Esophagus muscularis mucosa (tissue), 4 donors: ENCODE data around the gene MBNL1. TPM values are rescaled to one million over a fixed set of nuclear protein-coding genes. Genes with fewer than 3 reads are reported as not detected.
A peak's percentile ranks its signal among the peaks of the same experiment; 100 is the strongest.

Source experiments
- DNase-seq: peaks from one replicate; pipeline ENCODE4 v3.0.0-alpha.2; 2017; ENCODE audit errors: extremely low spot score
- H3K27ac ChIP-seq, 4 donors: fragments of 200-600 bp; sonication (generic); replicated peaks in 1 of 4; 1 replicate in 3 of 4; 2 replicates in 1 of 4; pipeline ENCODE4 v1.5.1; 2016 to 2019; ENCODE audit warnings: mild to moderate bottlenecking in 1 of 4
- H3K27me3 ChIP-seq, 4 donors: fragments of 200-600 bp; sonication (generic); one replicate each; pipeline versions ENCODE4 v1.5.1 to v1.6.0; 2016 to 2019
- H3K36me3 ChIP-seq, 4 donors: fragments of 200-600 bp; sonication (generic); one replicate each; pipeline ENCODE4 v1.5.1; 2016 to 2019
- H3K4me1 ChIP-seq, 4 donors: fragments of 200-600 bp; sonication (generic); one replicate each; pipeline ENCODE4 v1.5.1; 2016 to 2019
- H3K4me3 ChIP-seq, 4 donors: fragments of 200-600 bp; sonication (generic); 1 replicate in 2 of 4; 2 replicates in 2 of 4; pipeline ENCODE4 v1.5.1; 2016 to 2019; ENCODE audit warnings: mild to moderate bottlenecking in 4 of 4, moderate library complexity in 1 of 4
- H3K9me3 ChIP-seq, 4 donors: fragments of 200-600 bp; sonication (generic); 1 replicate in 3 of 4; 2 replicates in 1 of 4; pipeline ENCODE4 v1.5.1; 2016 to 2019
- EP300 ChIP-seq: sonication (generic); formaldehyde crosslinking; IDR thresholded peaks from one replicate; pipeline ENCODE4 v1.6.1; 2017; ENCODE audit warnings: antibody characterized with exemption
- POLR2A ChIP-seq: fragments of 450-650 bp; IDR thresholded peaks from one replicate; pipeline ENCODE4 v1.6.1; 2017; ENCODE audit warnings: antibody characterized with exemption, moderate library complexity, mild to moderate bottlenecking, low read depth
- POLR2AphosphoS5 ChIP-seq, 2 donors: sonication (generic); formaldehyde crosslinking; IDR thresholded peaks; one replicate each; pipeline ENCODE4 v1.6.1; 2017; ENCODE audit warnings: antibody characterized with exemption in 2 of 2
- WGBS: methylation state at CpG from one replicate; pipeline ENCODE4 v1.1.5; 2018; 5-methylcytosine and 5-hydroxymethylcytosine counted together
- intact Hi-C: fragments of 100-400 bp; cut with DNase I; formaldehyde crosslinking; loops from one replicate; pipeline ENCODE4 v1.15.1; 2023
- total RNA-seq, 4 donors: library from RNA; depleted of rRNA; stranded (reverse); fragments of >200 nt; gene quantifications; one replicate each; pipeline versions ENCODE4 v1.1.0 to v1.2.1, GENCODE V29; 2016
- TF ChIP-seq, protein P1 (sequence below), 3 experiments: fragments of 200-600 bp in 2 of 3; fragments of 450-650 bp in 1 of 3; sonication (generic) in 2 of 3; IDR thresholded peaks; one replicate each; pipeline ENCODE4 v1.5.1; 2017 to 2019; ENCODE audit warnings: antibody characterized with exemption in 3 of 3, mild to moderate bottlenecking in 2 of 3, moderate library complexity in 1 of 3

Gene MBNL1
- total RNA-seq, 4 donors from 2014 or later, result 635 to 868 (median 720) TPM

DNA sequence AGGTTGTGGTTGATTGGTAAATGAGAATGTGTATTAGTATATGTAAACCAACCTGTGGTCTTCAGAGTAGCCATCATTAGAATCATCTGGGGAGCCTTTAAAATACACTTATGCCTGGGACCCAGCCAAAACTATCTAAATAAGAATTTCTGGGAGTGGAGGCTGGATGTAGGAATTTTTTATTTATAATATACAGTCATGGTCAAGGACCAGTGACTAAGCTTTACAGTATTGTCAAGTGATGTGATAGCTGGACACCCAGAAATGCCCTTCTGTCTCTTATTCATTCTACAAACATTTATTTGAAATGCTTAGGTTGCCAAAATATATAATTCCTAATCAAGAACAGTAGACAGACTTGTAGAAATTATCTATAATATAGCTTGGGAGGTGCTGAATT is 132.2 kb downstream of the MBNL1 start:
- H3K27ac ChIP-seq, result peak overlapping the region; percentile 73 to 82 (median 78)
- no peaks in the 10 kb centered on the region for H3K27me3 ChIP-seq
- H3K4me1 ChIP-seq, result peaks cover 87 to 97% (median 95%) of the 10 kb centered on the region in 4 donors
- H3K36me3 ChIP-seq, result no peaks in the 10 kb centered on the region
- intact Hi-C loops, result loop anchor here (10.0 kb wide), 2 partner anchors 96 to 136 kb away; partner anchors contain the start of gene MBNL1
- no peak for TF ChIP-seq POLR2AphosphoS5 (IDR thresholded peaks at IDR 0.05)
- TF ChIP-seq, protein P1, sequence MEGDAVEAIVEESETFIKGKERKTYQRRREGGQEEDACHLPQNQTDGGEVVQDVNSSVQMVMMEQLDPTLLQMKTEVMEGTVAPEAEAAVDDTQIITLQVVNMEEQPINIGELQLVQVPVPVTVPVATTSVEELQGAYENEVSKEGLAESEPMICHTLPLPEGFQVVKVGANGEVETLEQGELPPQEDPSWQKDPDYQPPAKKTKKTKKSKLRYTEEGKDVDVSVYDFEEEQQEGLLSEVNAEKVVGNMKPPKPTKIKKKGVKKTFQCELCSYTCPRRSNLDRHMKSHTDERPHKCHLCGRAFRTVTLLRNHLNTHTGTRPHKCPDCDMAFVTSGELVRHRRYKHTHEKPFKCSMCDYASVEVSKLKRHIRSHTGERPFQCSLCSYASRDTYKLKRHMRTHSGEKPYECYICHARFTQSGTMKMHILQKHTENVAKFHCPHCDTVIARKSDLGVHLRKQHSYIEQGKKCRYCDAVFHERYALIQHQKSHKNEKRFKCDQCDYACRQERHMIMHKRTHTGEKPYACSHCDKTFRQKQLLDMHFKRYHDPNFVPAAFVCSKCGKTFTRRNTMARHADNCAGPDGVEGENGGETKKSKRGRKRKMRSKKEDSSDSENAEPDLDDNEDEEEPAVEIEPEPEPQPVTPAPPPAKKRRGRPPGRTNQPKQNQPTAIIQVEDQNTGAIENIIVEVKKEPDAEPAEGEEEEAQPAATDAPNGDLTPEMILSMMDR (IDR thresholded peaks at IDR 0.05), result no peak
- no peak for TF ChIP-seq POLR2A
- TF ChIP-seq EP300, result no peak
- no peak for DNase-seq
- H3K9me3 ChIP-seq, result no peaks in the 10 kb centered on the region
- H3K4me3 ChIP-seq, result no peak overlapping the region

GRCh38 chr3:152402695-152403451 is 134.1 kb downstream of the MBNL1 start:
- Histone ChIP-seq H3K27ac (peak overlapping the region; percentile 73 to 82 (median 78)), H3K9me3 (no peaks in the 10 kb centered on the region), H3K36me3 (no peaks in the 10 kb centered on the region), H3K4me1 (peaks cover 79 to 96% (median 95%) of the 10 kb centered on the region in 4 donors), H3K4me3 (no peak overlapping the region), H3K27me3 (no peaks in the 10 kb centered on the region)
- TF ChIP-seq EP300, result no peak
- no peak for TF ChIP-seq POLR2A
- TF ChIP-seq POLR2AphosphoS5 (IDR thresholded peaks at IDR 0.05), result no peak
- TF ChIP-seq, protein P1 (IDR thresholded peaks at IDR 0.05), result no peak
- intact Hi-C loops, result loop anchor here (10.0 kb wide), 2 partner anchors 98 to 138 kb away; partner anchors contain the start of gene MBNL1
- DNase-seq, result no peak
- WGBS, result 27% methylated on average over 5 of the region's 5 CpGs

GRCh38 chr3:152403632-152404066 is 134.9 kb downstream of the MBNL1 start:
- no peak overlapping the region for H3K4me3 ChIP-seq
- TF ChIP-seq POLR2A (no peak), EP300 (peak; percentile 94), POLR2AphosphoS5 (IDR thresholded peaks at IDR 0.05) (peak; percentile 61 to 80)
- TF ChIP-seq, protein P1 (IDR thresholded peaks at IDR 0.05), result no peak
- DNase-seq, result peak; percentile 95
- H3K4me1 ChIP-seq, result peaks cover 74 to 94% (median 90%) of the 10 kb centered on the region in 4 donors
- H3K27ac ChIP-seq, result peak overlapping the region; percentile 73 to 82 (median 78)
- no peaks in the 10 kb centered on the region for H3K9me3 ChIP-seq
- WGBS, result 37% methylated on average over 2 of the region's 2 CpGs
- intact Hi-C loops, result loop anchor here (10.0 kb wide), 2 partner anchors 99 to 139 kb away; partner anchors contain the start of gene MBNL1
- H3K36me3 ChIP-seq, result no peaks in the 10 kb centered on the region
- no peaks in the 10 kb centered on the region for H3K27me3 ChIP-seq

GRCh38 chr3:152404976-152405375 is 136.2 kb downstream of the MBNL1 start:
- DNase-seq, result no peak
- no peaks in the 10 kb centered on the region for H3K27me3 ChIP-seq
- no peaks in the 10 kb centered on the region for H3K36me3 ChIP-seq
- peaks cover 61 to 94% (median 88%) of the 10 kb centered on the region in 4 donors for H3K4me1 ChIP-seq
- H3K27ac ChIP-seq, result peak overlapping the region; percentile 73 to 82 (median 78)
- no peak for TF ChIP-seq POLR2A
- H3K4me3 ChIP-seq, result no peak overlapping the region
- H3K9me3 ChIP-seq, result no peaks in the 10 kb centered on the region
- intact Hi-C loops, result loop anchor here (10.0 kb wide), 2 partner anchors 100 to 140 kb away; partner anchors contain the start of gene MBNL1
- 78% methylated on average over 1 of the region's 1 CpG for WGBS
